GM23338 (cell line): ENCODE results near the gene LTA4H. TPM values are rescaled to one million over a fixed set of nuclear protein-coding genes. Genes with fewer than 3 reads are reported as not detected.

Experiments
- ATAC-seq: fragments of 200-7000 bp; cut with Tn5 transposase; 3 replicates; pipeline ENCODE4 v1.9.1; 2020
- DNase-seq: peaks from one replicate; pipeline ENCODE4 v3.0.0-alpha.2; 2015; ENCODE audit warnings: low spot score
- H2AFZ ChIP-seq: fragments of 200-600 bp; sonication (generic); 2 replicates; pipeline ENCODE4 v1.8.0; 2016; ENCODE audit warnings: antibody characterized with exemption, mild to moderate bottlenecking, moderate library complexity
- H3F3A ChIP-seq: fragments of 200-600 bp; sonication (generic); replicated peaks from 2 replicates; pipeline ENCODE4 v1.8.0; 2017; ENCODE audit warnings: antibody characterized with exemption, mixed run types, low read depth
- H3K27ac ChIP-seq: fragments of 200-600 bp; sonication (generic); 2 replicates; pipeline ENCODE4 v1.6.1; 2016; ENCODE audit warnings: low read depth
- H3K27me3 ChIP-seq: fragments of 200-600 bp; sonication (generic); 2 replicates; pipeline ENCODE4 v1.8.0; 2016; ENCODE audit warnings: mild to moderate bottlenecking, mixed run types, moderate library complexity; ENCODE audit not compliant: insufficient read depth
- H3K36me3 ChIP-seq: fragments of 200-600 bp; sonication (generic); 2 replicates; pipeline ENCODE4 v1.8.0; 2016; ENCODE audit warnings: mild to moderate bottlenecking; ENCODE audit not compliant: insufficient read depth
- H3K4me1 ChIP-seq: fragments of 200-600 bp; sonication (generic); 2 replicates; pipeline ENCODE4 v1.8.0; 2016; ENCODE audit warnings: mild to moderate bottlenecking, moderate library complexity; ENCODE audit not compliant: insufficient read depth
- H3K4me2 ChIP-seq: fragments of 200-600 bp; sonication (generic); 2 replicates; pipeline ENCODE4 v1.7.1; 2017; ENCODE audit warnings: mixed run types
- H3K4me3 ChIP-seq: fragments of 200-600 bp; sonication (generic); 2 replicates; pipeline ENCODE4 v1.6.1; 2016; ENCODE audit warnings: mixed run types
- H3K79me2 ChIP-seq: fragments of 200-600 bp; sonication (generic); replicated peaks from 2 replicates; pipeline ENCODE4 v1.8.0; 2017; ENCODE audit warnings: mild to moderate bottlenecking; ENCODE audit not compliant: insufficient read depth
- H3K9me2 ChIP-seq: fragments of 200-600 bp; sonication (generic); 2 replicates; pipeline ENCODE4 v1.8.0; 2017; ENCODE audit not compliant: insufficient read depth
- H4K20me1 ChIP-seq: fragments of 200-600 bp; sonication (generic); replicated peaks from 2 replicates; pipeline ENCODE4 v1.8.0; 2017; ENCODE audit warnings: mild to moderate bottlenecking; ENCODE audit not compliant: insufficient read depth
- H3K27ac Mint-ChIP-seq: 2 replicates; pipeline ENCODE4 v1.8.0; 2020; ENCODE audit warnings: inconsistent platforms, mild to moderate bottlenecking, moderate library complexity, mixed read lengths
- H3K27me3 Mint-ChIP-seq: 3 replicates; pipeline ENCODE4 v1.8.0; 2022; ENCODE audit warnings: low read depth, mild to moderate bottlenecking, moderate library complexity, mixed read lengths, inconsistent platforms; ENCODE audit not compliant: insufficient read depth, poor library complexity
- H3K36me3 Mint-ChIP-seq: 3 replicates; pipeline ENCODE4 v1.8.0; 2021; ENCODE audit warnings: low read depth, mild to moderate bottlenecking, inconsistent platforms, moderate library complexity, mixed read lengths
- H3K4me1 Mint-ChIP-seq: 3 replicates; pipeline ENCODE4 v1.8.0; 2020; ENCODE audit warnings: mild to moderate bottlenecking, inconsistent platforms, mixed read lengths
- H3K4me3 Mint-ChIP-seq: 3 replicates; pipeline ENCODE4 v1.8.0; 2021; ENCODE audit warnings: moderate library complexity, mild to moderate bottlenecking, inconsistent platforms, mixed read lengths
- H3K9me3 Mint-ChIP-seq: 3 replicates; pipeline ENCODE4 v1.8.0; 2020; ENCODE audit warnings: moderate library complexity, mild to moderate bottlenecking, inconsistent platforms, mixed read lengths
- EZH2 ChIP-seq: fragments of 200-600 bp; sonication (generic); IDR thresholded peaks from one replicate; pipeline ENCODE4 v1.8.0; 2017; ENCODE audit warnings: antibody characterized with exemption, mild to moderate bottlenecking, low read depth; ENCODE audit not compliant: unreplicated experiment
- JUNB ChIP-seq: IDR thresholded peaks from one replicate; pipeline ENCODE4 v1.6.1; 2016; ENCODE audit warnings: antibody characterized with exemption; ENCODE audit not compliant: unreplicated experiment
- NANOG ChIP-seq: IDR thresholded peaks from 2 replicates; pipeline ENCODE4 v1.6.1; 2016; ENCODE audit warnings: antibody characterized with exemption, borderline replicate concordance
- POLR2AphosphoS5 ChIP-seq: IDR thresholded peaks from 2 replicates; pipeline ENCODE4 v1.6.1; 2016; ENCODE audit warnings: antibody characterized with exemption, low read depth
- ZNF331 ChIP-seq: fragments of 250-450 bp; sonication (Bioruptor Pico); IDR thresholded peaks from 2 replicates; pipeline ENCODE4 v1.5.0; 2020; ENCODE audit warnings: low read depth, mild to moderate bottlenecking, moderate library complexity
- polyA plus RNA-seq: library from polyadenylated mRNA; unstranded; fragments of >200 nt; fragmentation: Nextera tagmentation; extraction: Ambion mirVana; gene quantifications from 2 replicates; pipeline ENCODE4 v1.2.1, GENCODE V29; 2016
- total RNA-seq: library from RNA; depleted of rRNA; stranded (reverse); fragments of >200 nt; shearing (Covaris generic); gene quantifications from 2 replicates; pipeline ENCODE4 v1.2.3, GENCODE V29; 2014
- TF ChIP-seq, protein P1 (sequence below): fragments of 250-450 bp; sonication (Bioruptor Pico); IDR thresholded peaks from 2 replicates; pipeline ENCODE4 v1.5.0; 2020; ENCODE audit warnings: mild to moderate bottlenecking, moderate library complexity
- TF ChIP-seq, protein P2 (sequence below), 2 experiments: fragments of 200-600 bp in 1 of 2; sonication (generic) in 1 of 2; conservative IDR thresholded peaks; 2 replicates each; pipeline versions ENCODE4 v1.5.1 to v1.6.1; 2016 to 2017; ENCODE audit warnings: antibody characterized with exemption in 2 of 2, low read depth in 2 of 2, mild to moderate bottlenecking in 2 of 2, moderate library complexity in 1 of 2

The LTA4H gene
- total and polyA plus RNA-seq, 2 experiments from 2014 or later = 84.4 to 189 TPM

DNA sequence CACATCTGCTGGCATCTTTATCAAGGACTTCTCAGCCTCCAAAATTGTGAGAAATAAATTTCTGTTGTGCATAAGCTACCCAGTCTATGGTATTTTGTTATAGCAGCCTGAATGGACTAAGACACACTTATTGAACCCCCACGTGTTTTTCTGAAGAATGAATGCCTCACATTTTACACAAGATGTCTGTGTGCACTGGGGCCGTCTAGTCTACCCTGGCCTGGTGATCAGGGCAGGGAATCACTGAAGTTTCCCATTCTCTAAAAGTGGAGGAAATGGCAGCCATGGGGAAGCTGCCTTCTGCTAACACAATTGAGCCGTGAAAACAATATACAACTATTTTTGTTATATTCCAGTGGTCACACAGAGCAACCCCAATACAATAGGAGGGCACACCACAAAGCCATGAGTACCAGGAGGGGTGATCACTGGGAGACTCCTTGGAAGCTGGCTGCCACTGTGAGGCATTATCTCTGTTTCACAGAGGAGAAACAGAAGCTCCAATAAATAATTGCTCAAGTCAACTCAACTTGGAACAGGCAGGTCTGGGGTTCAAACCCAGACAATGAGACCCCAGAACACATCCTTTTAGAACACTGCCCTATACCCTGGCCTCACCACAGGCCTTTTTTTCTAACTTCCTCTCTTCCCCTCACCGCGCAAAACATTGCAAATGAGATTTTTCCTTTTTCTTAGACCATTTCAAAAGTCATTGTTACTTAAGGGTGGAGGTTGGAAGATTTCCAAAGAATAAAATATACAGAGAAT, 18.3 kb upstream of the LTA4H start:
- Mint-ChIP-seq H3K27ac (no peak overlapping the region), H3K9me3 (peaks cover 14% of the 10 kb centered on the region; the same call in 2 of the 3 replicates), H3K4me1 (no peaks in the 10 kb centered on the region), H3K4me3 (no peak overlapping the region), H3K36me3 (no peaks in the 10 kb centered on the region), H3K27me3 (peaks cover 5% of the 10 kb centered on the region)
- no peaks in the 10 kb centered on the region for H3K36me3 ChIP-seq
- ATAC-seq = no peak
- no peaks in the 10 kb centered on the region for H3F3A ChIP-seq
- no peak overlapping the region for H3K4me2 ChIP-seq
- H2AFZ ChIP-seq = no peak overlapping the region
- no peaks in the 10 kb centered on the region for H3K79me2 ChIP-seq
- no peaks in the 10 kb centered on the region for H4K20me1 ChIP-seq
- TF ChIP-seq, protein P1, sequence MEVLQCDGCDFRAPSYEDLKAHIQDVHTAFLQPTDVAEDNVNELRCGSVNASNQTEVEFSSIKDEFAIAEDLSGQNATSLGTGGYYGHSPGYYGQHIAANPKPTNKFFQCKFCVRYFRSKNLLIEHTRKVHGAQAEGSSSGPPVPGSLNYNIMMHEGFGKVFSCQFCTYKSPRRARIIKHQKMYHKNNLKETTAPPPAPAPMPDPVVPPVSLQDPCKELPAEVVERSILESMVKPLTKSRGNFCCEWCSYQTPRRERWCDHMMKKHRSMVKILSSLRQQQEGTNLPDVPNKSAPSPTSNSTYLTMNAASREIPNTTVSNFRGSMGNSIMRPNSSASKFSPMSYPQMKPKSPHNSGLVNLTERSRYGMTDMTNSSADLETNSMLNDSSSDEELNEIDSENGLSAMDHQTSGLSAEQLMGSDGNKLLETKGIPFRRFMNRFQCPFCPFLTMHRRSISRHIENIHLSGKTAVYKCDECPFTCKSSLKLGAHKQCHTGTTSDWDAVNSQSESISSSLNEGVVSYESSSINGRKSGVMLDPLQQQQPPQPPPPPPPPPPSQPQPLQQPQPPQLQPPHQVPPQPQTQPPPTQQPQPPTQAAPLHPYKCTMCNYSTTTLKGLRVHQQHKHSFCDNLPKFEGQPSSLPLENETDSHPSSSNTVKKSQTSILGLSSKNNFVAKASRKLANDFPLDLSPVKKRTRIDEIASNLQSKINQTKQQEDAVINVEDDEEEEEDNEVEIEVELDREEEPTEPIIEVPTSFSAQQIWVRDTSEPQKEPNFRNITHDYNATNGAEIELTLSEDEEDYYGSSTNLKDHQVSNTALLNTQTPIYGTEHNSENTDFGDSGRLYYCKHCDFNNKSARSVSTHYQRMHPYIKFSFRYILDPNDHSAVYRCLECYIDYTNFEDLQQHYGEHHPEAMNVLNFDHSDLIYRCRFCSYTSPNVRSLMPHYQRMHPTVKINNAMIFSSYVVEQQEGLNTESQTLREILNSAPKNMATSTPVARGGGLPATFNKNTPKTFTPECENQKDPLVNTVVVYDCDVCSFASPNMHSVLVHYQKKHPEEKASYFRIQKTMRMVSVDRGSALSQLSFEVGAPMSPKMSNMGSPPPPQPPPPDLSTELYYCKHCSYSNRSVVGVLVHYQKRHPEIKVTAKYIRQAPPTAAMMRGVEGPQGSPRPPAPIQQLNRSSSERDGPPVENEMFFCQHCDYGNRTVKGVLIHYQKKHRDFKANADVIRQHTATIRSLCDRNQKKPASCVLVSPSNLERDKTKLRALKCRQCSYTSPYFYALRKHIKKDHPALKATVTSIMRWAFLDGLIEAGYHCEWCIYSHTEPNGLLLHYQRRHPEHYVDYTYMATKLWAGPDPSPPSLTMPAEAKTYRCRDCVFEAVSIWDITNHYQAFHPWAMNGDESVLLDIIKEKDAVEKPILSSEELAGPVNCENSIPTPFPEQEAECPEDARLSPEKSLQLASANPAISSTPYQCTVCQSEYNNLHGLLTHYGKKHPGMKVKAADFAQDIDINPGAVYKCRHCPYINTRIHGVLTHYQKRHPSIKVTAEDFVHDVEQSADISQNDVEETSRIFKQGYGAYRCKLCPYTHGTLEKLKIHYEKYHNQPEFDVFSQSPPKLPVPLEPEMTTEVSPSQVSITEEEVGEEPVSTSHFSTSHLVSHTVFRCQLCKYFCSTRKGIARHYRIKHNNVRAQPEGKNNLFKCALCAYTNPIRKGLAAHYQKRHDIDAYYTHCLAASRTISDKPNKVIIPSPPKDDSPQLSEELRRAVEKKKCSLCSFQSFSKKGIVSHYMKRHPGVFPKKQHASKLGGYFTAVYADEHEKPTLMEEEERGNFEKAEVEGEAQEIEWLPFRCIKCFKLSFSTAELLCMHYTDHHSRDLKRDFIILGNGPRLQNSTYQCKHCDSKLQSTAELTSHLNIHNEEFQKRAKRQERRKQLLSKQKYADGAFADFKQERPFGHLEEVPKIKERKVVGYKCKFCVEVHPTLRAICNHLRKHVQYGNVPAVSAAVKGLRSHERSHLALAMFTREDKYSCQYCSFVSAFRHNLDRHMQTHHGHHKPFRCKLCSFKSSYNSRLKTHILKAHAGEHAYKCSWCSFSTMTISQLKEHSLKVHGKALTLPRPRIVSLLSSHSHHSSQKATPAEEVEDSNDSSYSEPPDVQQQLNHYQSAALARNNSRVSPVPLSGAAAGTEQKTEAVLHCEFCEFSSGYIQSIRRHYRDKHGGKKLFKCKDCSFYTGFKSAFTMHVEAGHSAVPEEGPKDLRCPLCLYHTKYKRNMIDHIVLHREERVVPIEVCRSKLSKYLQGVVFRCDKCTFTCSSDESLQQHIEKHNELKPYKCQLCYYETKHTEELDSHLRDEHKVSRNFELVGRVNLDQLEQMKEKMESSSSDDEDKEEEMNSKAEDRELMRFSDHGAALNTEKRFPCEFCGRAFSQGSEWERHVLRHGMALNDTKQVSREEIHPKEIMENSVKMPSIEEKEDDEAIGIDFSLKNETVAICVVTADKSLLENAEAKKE (CRISPR knock-in tag) = no peak
- TF ChIP-seq POLR2AphosphoS5 (no peak), ZNF331 (CRISPR knock-in tag) (no peak), JUNB (no peak), NANOG (no peak), EZH2 (no peak)
- TF ChIP-seq, protein P2, sequence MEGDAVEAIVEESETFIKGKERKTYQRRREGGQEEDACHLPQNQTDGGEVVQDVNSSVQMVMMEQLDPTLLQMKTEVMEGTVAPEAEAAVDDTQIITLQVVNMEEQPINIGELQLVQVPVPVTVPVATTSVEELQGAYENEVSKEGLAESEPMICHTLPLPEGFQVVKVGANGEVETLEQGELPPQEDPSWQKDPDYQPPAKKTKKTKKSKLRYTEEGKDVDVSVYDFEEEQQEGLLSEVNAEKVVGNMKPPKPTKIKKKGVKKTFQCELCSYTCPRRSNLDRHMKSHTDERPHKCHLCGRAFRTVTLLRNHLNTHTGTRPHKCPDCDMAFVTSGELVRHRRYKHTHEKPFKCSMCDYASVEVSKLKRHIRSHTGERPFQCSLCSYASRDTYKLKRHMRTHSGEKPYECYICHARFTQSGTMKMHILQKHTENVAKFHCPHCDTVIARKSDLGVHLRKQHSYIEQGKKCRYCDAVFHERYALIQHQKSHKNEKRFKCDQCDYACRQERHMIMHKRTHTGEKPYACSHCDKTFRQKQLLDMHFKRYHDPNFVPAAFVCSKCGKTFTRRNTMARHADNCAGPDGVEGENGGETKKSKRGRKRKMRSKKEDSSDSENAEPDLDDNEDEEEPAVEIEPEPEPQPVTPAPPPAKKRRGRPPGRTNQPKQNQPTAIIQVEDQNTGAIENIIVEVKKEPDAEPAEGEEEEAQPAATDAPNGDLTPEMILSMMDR (conservative IDR thresholded peaks at IDR 0.05; ENCODE audit: low read depth in 2 of 2) = no peak
- peaks cover 7% of the 10 kb centered on the region; the same call in 1 of the 2 replicates for H3K9me2 ChIP-seq
- no peaks in the 10 kb centered on the region for H3K4me1 ChIP-seq
- H3K27me3 ChIP-seq = no peaks in the 10 kb centered on the region
- H3K27ac ChIP-seq = no peak overlapping the region
- no peak for DNase-seq
- H3K4me3 ChIP-seq = no peak overlapping the region
